HUES6 (cell line): ENCODE data around the gene SASH1.

Source experiments
- H3K27ac ChIP-seq: 2 replicates; pipeline ENCODE4 v1.7.0; 2013; ENCODE audit warnings: low read depth, mild to moderate bottlenecking, low read length, inconsistent platforms
- H3K27me3 ChIP-seq: 2 replicates; pipeline ENCODE4 v1.6.1; 2013; ENCODE audit warnings: low read length; ENCODE audit not compliant: control insufficient read depth, insufficient read depth
- H3K36me3 ChIP-seq: 2 replicates; pipeline ENCODE4 v1.6.1; 2013; ENCODE audit warnings: low read length; ENCODE audit not compliant: control insufficient read depth, insufficient read depth
- H3K4me1 ChIP-seq: 2 replicates; pipeline ENCODE4 v1.6.1; 2013; ENCODE audit warnings: low read length; ENCODE audit not compliant: control insufficient read depth, insufficient read depth
- H3K4me3 ChIP-seq: 2 replicates; pipeline ENCODE4 v1.5.1; 2013; ENCODE audit warnings: low read depth, low read length
- H3K9ac ChIP-seq: one replicate; pipeline ENCODE4 v1.6.1; 2013; ENCODE audit warnings: mild to moderate bottlenecking, low read length
- H3K9me3 ChIP-seq: 2 replicates; pipeline ENCODE4 v1.6.1; 2013; ENCODE audit warnings: low read depth, low read length; ENCODE audit not compliant: control insufficient read depth, insufficient read depth

Gene SASH1

DNA sequence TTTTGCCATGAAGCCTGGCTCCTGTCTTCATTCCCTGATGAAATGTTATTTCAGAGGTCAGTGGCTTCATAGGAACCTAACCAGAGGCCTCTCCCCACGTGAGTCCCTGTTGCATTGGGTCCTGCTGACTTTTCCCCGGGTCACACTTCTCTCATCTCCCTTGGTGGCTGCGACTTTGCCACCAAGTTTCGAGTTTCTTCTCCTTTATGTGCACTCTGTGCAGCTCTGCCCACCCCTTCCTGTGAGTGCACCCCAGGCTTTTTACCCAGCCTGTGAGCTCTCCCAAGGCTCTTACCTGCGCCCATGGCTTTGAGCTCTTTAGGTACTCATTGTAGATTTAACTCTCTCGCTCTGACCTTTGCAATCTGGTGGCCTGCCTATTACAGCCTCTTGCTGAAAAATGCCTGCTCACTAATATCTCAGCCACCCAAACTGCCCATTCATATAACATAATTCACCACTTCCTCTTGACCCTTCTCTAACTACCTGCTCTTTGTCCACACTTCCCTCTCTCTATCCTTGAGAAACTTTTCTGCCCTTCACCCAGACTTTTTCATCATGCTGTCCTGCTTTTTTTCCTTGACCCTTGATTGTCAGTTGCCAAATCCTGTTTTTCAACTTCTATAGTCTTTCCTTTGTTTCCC is 105.9 kb downstream of the SASH1 start:
- Histone ChIP-seq H3K4me3 (no peak overlapping the region), H3K27ac (no peak overlapping the region), H3K4me1 (peaks cover 34% of the 10 kb centered on the region), H3K9me3 (no peaks in the 10 kb centered on the region), H3K9ac (no peak overlapping the region), H3K27me3 (no peaks in the 10 kb centered on the region), H3K36me3 (peaks cover 3% of the 10 kb centered on the region; the same call in 1 of the 2 replicates)

GRCh38 chr6:148450866-148451265 is 108.2 kb downstream of the SASH1 start:
- Histone ChIP-seq H3K27me3 (no peaks in the 10 kb centered on the region), H3K9me3 (no peaks in the 10 kb centered on the region), H3K4me1 (peaks cover 26% of the 10 kb centered on the region), H3K27ac (no peak overlapping the region), H3K4me3 (no peak overlapping the region), H3K9ac (no peak overlapping the region), H3K36me3 (peaks cover 3% of the 10 kb centered on the region; the same call in 1 of the 2 replicates)

DNA sequence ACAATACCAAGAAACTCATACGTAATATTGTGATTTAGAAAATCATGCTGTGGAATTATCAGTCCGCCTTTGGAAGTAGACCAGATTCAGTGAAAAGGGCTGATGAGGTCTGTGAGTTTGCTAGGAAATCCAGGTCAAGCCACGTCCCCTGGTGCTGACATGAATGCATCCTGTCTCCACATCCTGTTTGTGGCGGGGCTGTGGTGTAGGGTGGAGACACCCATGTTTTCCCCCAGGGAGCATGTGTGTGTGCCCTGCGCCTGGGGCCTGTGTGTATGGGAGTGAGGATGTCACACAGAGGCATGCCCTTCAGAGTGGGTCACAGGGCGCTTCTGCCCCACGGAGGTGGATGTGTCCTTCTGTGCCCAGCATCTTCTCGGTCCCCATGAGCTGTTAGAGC is 109.1 kb downstream of the SASH1 start:
- no peak overlapping the region for H3K9ac ChIP-seq
- no peaks in the 10 kb centered on the region for H3K27me3 ChIP-seq
- no peak overlapping the region for H3K4me3 ChIP-seq
- H3K27ac ChIP-seq: no peak overlapping the region
- no peaks in the 10 kb centered on the region for H3K9me3 ChIP-seq
- H3K36me3 ChIP-seq: peaks cover 3% of the 10 kb centered on the region; the same call in 1 of the 2 replicates
- peaks cover 23% of the 10 kb centered on the region for H3K4me1 ChIP-seq

GRCh38 chr6:148452876-148453275 is 110.2 kb downstream of the SASH1 start:
- Histone ChIP-seq H3K27me3 (no peaks in the 10 kb centered on the region), H3K27ac (no peak overlapping the region), H3K4me3 (no peak overlapping the region), H3K36me3 (peaks cover 3% of the 10 kb centered on the region; the same call in 1 of the 2 replicates), H3K9ac (no peak overlapping the region), H3K9me3 (no peaks in the 10 kb centered on the region), H3K4me1 (peaks cover 13% of the 10 kb centered on the region)

DNA sequence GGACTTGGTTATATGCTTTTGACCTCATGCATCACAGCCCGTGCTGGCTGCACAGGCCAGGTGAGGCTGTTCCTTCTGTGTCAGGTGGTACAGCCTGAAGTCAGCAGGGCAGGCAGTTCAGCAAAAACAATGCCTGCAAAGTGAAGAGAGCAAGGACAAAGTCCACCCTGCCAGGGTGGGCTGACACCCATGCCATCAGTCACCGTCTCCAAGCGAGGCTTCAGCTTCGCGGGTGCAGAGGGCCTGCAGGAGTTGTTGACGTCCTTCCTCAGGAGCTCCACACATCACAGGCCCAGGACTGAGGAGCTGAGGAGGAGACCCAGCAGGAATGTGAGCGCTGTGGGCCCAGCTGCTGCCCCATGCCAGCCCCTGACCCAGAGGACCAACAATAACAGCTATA is 111.3 kb downstream of the SASH1 start:
- H3K9ac ChIP-seq: no peak overlapping the region
- no peaks in the 10 kb centered on the region for H3K9me3 ChIP-seq
- H3K4me3 ChIP-seq: no peak overlapping the region
- H3K4me1 ChIP-seq: peaks cover 4% of the 10 kb centered on the region; the same call in 1 of the 2 replicates
- no peak overlapping the region for H3K27ac ChIP-seq
- no peaks in the 10 kb centered on the region for H3K27me3 ChIP-seq
- H3K36me3 ChIP-seq: peaks cover 3% of the 10 kb centered on the region; the same call in 1 of the 2 replicates

- H3K27me3 ChIP-seq: no peaks in the 10 kb centered on the region
- no peaks in the 10 kb centered on the region; the same call in 1 of the 2 replicates for H3K36me3 ChIP-seq
- no peaks in the 10 kb centered on the region for H3K9me3 ChIP-seq
- no peak overlapping the region for H3K9ac ChIP-seq
- peaks cover 4% of the 10 kb centered on the region; the same call in 1 of the 2 replicates for H3K4me1 ChIP-seq
- no peak overlapping the region for H3K4me3 ChIP-seq
- no peak overlapping the region for H3K27ac ChIP-seq
Observed at GRCh38 chr6:148455225-148455624, 112.6 kb downstream of the SASH1 start.

GRCh38 chr6:148455674-148456558 is 113.3 kb downstream of the SASH1 start:
- Histone ChIP-seq H3K36me3 (no peaks in the 10 kb centered on the region; the same call in 1 of the 2 replicates), H3K27me3 (no peaks in the 10 kb centered on the region), H3K27ac (no peak overlapping the region), H3K9me3 (no peaks in the 10 kb centered on the region), H3K4me1 (peaks cover 4% of the 10 kb centered on the region; the same call in 1 of the 2 replicates), H3K4me3 (no peak overlapping the region), H3K9ac (no peak overlapping the region)

- no peaks in the 10 kb centered on the region for H3K9me3 ChIP-seq
- H3K4me3 ChIP-seq: no peak overlapping the region
- H3K27me3 ChIP-seq: no peaks in the 10 kb centered on the region
- H3K9ac ChIP-seq: no peak overlapping the region
- H3K36me3 ChIP-seq: no peaks in the 10 kb centered on the region
- H3K27ac ChIP-seq: no peak overlapping the region
- H3K4me1 ChIP-seq: peaks cover 4% of the 10 kb centered on the region; the same call in 1 of the 2 replicates
Observed at GRCh38 chr6:148457137-148457842, 114.7 kb downstream of the SASH1 start.

GRCh38 chr6:148457843-148458159 is 115.2 kb downstream of the SASH1 start:
- H3K27ac ChIP-seq: no peak overlapping the region
- H3K4me3 ChIP-seq: no peak overlapping the region

DNA sequence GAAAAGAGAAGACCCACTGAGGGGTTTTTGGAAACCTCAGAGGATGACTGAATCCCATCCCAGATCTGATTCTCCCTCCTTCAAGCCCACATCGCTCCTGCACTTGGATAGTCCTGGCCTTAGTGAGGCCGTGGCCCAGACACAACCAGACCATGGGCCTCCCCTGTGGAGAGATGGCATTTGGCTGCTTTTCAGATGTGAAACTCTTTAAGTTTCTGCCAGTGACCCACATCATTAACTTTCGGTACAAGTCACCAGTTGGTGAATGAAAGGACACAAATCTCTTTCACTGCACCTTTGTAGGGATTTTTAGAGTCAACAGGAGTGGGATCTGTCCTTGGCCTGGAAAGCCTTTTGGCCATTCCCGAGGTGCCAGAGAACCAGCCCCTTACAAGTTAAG is 116.6 kb downstream of the SASH1 start:
- no peaks in the 10 kb centered on the region for H3K9me3 ChIP-seq
- no peaks in the 10 kb centered on the region for H3K36me3 ChIP-seq
- no peaks in the 10 kb centered on the region for H3K27me3 ChIP-seq
- H3K4me1 ChIP-seq: peaks cover 4% of the 10 kb centered on the region
- no peak overlapping the region for H3K9ac ChIP-seq
- no peak overlapping the region for H3K4me3 ChIP-seq
- H3K27ac ChIP-seq: no peak overlapping the region

More at GRCh38 chr6:148457843-148458159, 115.2 kb downstream of the SASH1 start:
- peaks cover 4% of the 10 kb centered on the region; the same call in 1 of the 2 replicates for H3K4me1 ChIP-seq
- no peaks in the 10 kb centered on the region for H3K9me3 ChIP-seq
- H3K9ac ChIP-seq: no peak overlapping the region
- no peaks in the 10 kb centered on the region for H3K27me3 ChIP-seq
- no peaks in the 10 kb centered on the region for H3K36me3 ChIP-seq
